Tibial nerve (tissue), 3 donors: ENCODE data around the gene GIMAP7.

Experiments used
- EP300 ChIP-seq, 2 donors: sonication (generic); formaldehyde crosslinking; IDR thresholded peaks; one replicate each; pipeline ENCODE4 v1.6.1; 2017; ENCODE audit warnings: antibody characterized with exemption in 2 of 2, mild to moderate bottlenecking in 1 of 2
- POLR2A ChIP-seq, 2 donors: fragments of 450-650 bp; IDR thresholded peaks; one replicate each; pipeline ENCODE4 v1.6.1; 2017; ENCODE audit warnings: antibody characterized with exemption in 2 of 2, mild to moderate bottlenecking in 2 of 2, moderate library complexity in 2 of 2

DNA sequence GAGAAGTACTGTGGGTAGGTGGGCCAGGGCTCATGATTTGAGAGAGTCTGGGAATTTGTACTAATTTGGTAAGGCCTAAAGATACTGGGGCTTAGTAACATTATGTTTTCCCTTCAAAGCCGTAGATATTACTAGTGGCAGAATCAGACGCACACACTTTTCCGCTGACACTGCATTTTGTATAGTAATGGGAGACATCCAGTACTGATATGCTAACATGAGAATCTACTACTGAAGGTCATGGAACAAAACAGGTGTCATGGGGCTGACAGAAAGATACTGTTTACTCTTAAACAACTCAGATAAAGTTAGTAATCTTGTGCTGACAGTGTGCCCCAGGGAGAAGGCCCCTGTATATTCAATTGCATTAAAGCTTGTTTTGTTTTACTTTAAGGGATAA, 11.1 kb upstream of the GIMAP7 start:
- no peak for TF ChIP-seq POLR2A (IDR thresholded peaks at IDR 0.05)
- no peak for TF ChIP-seq EP300 (IDR thresholded peaks at IDR 0.05)
